Upper lobe of left lung (tissue), 6 donors: ENCODE measurements around the gene CNPY1. TPM values are rescaled to one million over a fixed set of nuclear protein-coding genes. Genes with fewer than 3 reads are reported as not detected.

Source experiments
- total RNA-seq, 6 donors: library from RNA; depleted of rRNA in 4 of 6; stranded (reverse); fragments of >200 nt in 4 of 6; gene quantifications; one replicate each; pipeline versions ENCODE4 v1.1.0 to v1.2.1, GENCODE V29; 2016 to 2021
- donor health status: DM: no; HTN: no; CAD: no; lungs with moderate emphysema.
- donor health status: DM: no; HTN: yes; CAD: no; lungs with severe emphysema.

CNPY1 gene
- total RNA-seq, 6 donors from 2014 or later: not detected

Other genes with a start within 250 kb of the CNPY1 start
- gene INSIG1, start 248.7 kb downstream of the CNPY1 start, total RNA-seq: 100 to 1,000 TPM in 3 of 6 donors, 10 to 100 TPM in 3; 16.8 to 136 (median 100) TPM
- not detected for gene EN2, start 88.4 kb downstream of the CNPY1 start, total RNA-seq
- 100 to 1,000 TPM in 1 of 6 donors, 10 to 100 TPM in 5; 40.6 to 179 (median 76.4) TPM for gene RBM33, start 98.1 kb upstream of the CNPY1 start, total RNA-seq